HepG2 (cell line): ENCODE data around the gene CORO7.

Experiments used
- NFIC ChIP-seq: IDR thresholded peaks from 2 replicates; pipeline ENCODE4 v1.6.1; 2012; ENCODE audit warnings: mild to moderate bottlenecking, low read length, inconsistent platforms
- POLR2A ChIP-seq, 2 experiments: IDR thresholded peaks; 2 replicates each; pipeline ENCODE4 v1.6.1; 2011; ENCODE audit warnings: low read depth in 2 of 2, low read length in 2 of 2, mild to moderate bottlenecking in 1 of 2, moderate library complexity in 1 of 2; ENCODE audit not compliant: insufficient read depth in 1 of 2
- ZFP36 ChIP-seq: fragments of 150-350 bp; IDR thresholded peaks from 2 replicates; pipeline ENCODE4 v1.6.1; 2018; ENCODE audit warnings: borderline replicate concordance, low read length, low read depth; ENCODE audit not compliant: partially characterized antibody

GRCh38 chr16:4370151-4370550 is 46.2 kb downstream of the CORO7 start:
- TF ChIP-seq ZFP36 (no peak), POLR2A (IDR thresholded peaks at IDR 0.05; ENCODE audit: insufficient read depth in 1 of 2, low read depth in 2 of 2, low read length in 2 of 2) (no peak), NFIC (no peak)
